ENCODE measurements around the gene IFTAP. TPM values are rescaled to one million over a fixed set of nuclear protein-coding genes. Genes with fewer than 3 reads are reported as not detected.

IFTAP gene
- total and polyA plus RNA-seq, 2 donors (not counting 3 experiments of a cell fraction or from before 2014, with no cell fraction given), result 15.8 to 19.6 TPM

DNA sequence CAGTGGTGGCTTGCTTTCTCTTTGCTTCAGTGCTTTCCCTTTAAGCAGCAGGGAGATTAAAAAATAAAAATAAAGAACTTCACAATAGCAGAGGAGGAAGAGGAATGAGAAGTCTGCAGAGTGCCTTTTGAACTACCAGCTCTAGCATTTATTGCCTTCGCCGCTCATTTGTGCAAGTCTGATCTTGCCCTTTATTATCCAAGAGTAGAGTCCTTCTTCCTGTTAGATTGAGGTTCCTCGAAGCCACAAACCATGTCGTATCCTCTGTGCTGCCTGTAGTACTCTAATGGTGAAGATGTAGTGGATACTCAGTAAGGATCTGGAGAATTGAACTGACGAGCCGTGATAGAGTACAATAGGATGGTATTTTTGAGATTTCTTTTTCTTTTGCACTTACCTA lies 105.0 kb downstream of the IFTAP start:
- no peaks in the 10 kb centered on the region for H3K4me1 ChIP-seq (ENCODE audit: control insufficient read depth, extremely low read depth, insufficient read depth, low read length)
- H3K9me1 ChIP-seq (replicated peaks; ENCODE audit: control insufficient read depth, extremely low read depth, insufficient read depth, low read length), result no peaks in the 10 kb centered on the region
- no peak for FAIRE-seq
- TF ChIP-seq GATA2 (IDR thresholded peaks at IDR 0.05; ENCODE audit: insufficient read depth, insufficient read length, low read depth, low read length) (no peak), FOS (IDR thresholded peaks at IDR 0.05; ENCODE audit: borderline replicate concordance, insufficient read depth, low read length) (no peak), POLR2A (IDR thresholded peaks at IDR 0.05; ENCODE audit: low read depth, low read length) (no peak), MYC (IDR thresholded peaks at IDR 0.05; ENCODE audit: low read depth, low read length) (no peak), POLR2AphosphoS5 (IDR thresholded peaks at IDR 0.05; ENCODE audit: insufficient read depth, low read depth, low read length) (no peak), JUN (IDR thresholded peaks at IDR 0.05; ENCODE audit: borderline replicate concordance, insufficient read depth, insufficient read length, low read depth) (no peak), EZH2 (IDR thresholded peaks at IDR 0.05; ENCODE audit: borderline replicate concordance, low read depth, low read length, severe bottlenecking) (no peak)
- TF ChIP-seq, protein P1, sequence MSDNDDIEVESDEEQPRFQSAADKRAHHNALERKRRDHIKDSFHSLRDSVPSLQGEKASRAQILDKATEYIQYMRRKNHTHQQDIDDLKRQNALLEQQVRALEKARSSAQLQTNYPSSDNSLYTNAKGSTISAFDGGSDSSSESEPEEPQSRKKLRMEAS (IDR thresholded peaks at IDR 0.05; ENCODE audit: insufficient read depth, insufficient read length), result no peak
- TF ChIP-seq, protein P2, sequence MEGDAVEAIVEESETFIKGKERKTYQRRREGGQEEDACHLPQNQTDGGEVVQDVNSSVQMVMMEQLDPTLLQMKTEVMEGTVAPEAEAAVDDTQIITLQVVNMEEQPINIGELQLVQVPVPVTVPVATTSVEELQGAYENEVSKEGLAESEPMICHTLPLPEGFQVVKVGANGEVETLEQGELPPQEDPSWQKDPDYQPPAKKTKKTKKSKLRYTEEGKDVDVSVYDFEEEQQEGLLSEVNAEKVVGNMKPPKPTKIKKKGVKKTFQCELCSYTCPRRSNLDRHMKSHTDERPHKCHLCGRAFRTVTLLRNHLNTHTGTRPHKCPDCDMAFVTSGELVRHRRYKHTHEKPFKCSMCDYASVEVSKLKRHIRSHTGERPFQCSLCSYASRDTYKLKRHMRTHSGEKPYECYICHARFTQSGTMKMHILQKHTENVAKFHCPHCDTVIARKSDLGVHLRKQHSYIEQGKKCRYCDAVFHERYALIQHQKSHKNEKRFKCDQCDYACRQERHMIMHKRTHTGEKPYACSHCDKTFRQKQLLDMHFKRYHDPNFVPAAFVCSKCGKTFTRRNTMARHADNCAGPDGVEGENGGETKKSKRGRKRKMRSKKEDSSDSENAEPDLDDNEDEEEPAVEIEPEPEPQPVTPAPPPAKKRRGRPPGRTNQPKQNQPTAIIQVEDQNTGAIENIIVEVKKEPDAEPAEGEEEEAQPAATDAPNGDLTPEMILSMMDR (IDR thresholded peaks at IDR 0.05; ENCODE audit: extremely low read depth in 1 of 2, insufficient read depth in 1 of 2, low read depth in 1 of 2, low read length in 2 of 2), result no peak
- BruUV-seq (replicated peaks), result no TSS peak
- ChIA-PET CTCF (no interaction called here), POLR2A (no interaction called here)
- no peak overlapping the region for H3K9ac ChIP-seq (replicated peaks; ENCODE audit: extremely low read depth, insufficient read depth, low read length)
- dilution Hi-C loops (cut with MboI; ENCODE audit: extremely low pct_ligation_motif_present, low sequenced_read_pairs), result no loop called here
- no peak overlapping the region for H3K4me2 ChIP-seq (ENCODE audit: insufficient read depth, low read length)
- no peak overlapping the region for H3K27ac ChIP-seq (ENCODE audit: insufficient read depth, low read depth, low read length)
- peaks cover 1 to 11% of the 10 kb centered on the region in 2 experiments for H3K27me3 ChIP-seq (ENCODE audit: control insufficient read depth in 2 of 2, insufficient read depth in 2 of 2, low read length in 2 of 2)
- no peaks in the 10 kb centered on the region for H3K79me2 ChIP-seq (ENCODE audit: control insufficient read depth, insufficient read depth, low read length)
- H3K36me3 ChIP-seq (ENCODE audit: control insufficient read depth in 2 of 2, extremely low read depth in 1 of 2, insufficient read depth in 2 of 2, low read length in 2 of 2), result no peaks in the 10 kb centered on the region
- H2AFZ ChIP-seq (ENCODE audit: low read depth, low read length), result no peak overlapping the region
- no peak overlapping the region for H3K4me3 ChIP-seq (replicated peaks in 1 of 3; ENCODE audit: insufficient read depth in 1 of 3, low read depth in 1 of 3, low read length in 3 of 3)
- intact Hi-C loops (cut with micrococcal nuclease), result no loop called here
- no peaks in the 10 kb centered on the region for H3K9me3 ChIP-seq (replicated peaks; ENCODE audit: control insufficient read depth, insufficient read depth, low read length)
- no peaks in the 10 kb centered on the region for H4K20me1 ChIP-seq (replicated peaks; ENCODE audit: control insufficient read depth, extremely low read depth, insufficient read depth, low read length)
- DNase-seq (ENCODE audit: low read depth, low spot score), result no peak

Measured in endothelial cell of umbilical vein (primary cell).